B cell (primary cell): Measurements from ENCODE around the gene COG1. TPM values are rescaled to one million over a fixed set of nuclear protein-coding genes. Genes with fewer than 3 reads are reported as not detected.

Source experiments
- ATAC-seq: fragments of 200-7000 bp; cut with Tn5 transposase; one replicate; pipeline ENCODE4 v1.10.0; 2021; ENCODE audit warnings: low read depth, mild to moderate bottlenecking, moderate number of reproducible peaks, moderate library complexity
- CTCF ChIA-PET: fragments of 350-600 bp; sonication (Branson Sonifier 250); formaldehyde crosslinking; loops from one replicate; lab custom pipeline; 2021; ENCODE audit warnings: antibody characterized with exemption, inconsistent platforms; lab: Charles Lee
- POLR2A ChIA-PET: fragments of 350-600 bp; sonication (Branson Sonifier 250); formaldehyde crosslinking; loops from one replicate; lab custom pipeline; 2021; ENCODE audit warnings: antibody characterized with exemption; lab: Charles Lee
- DNase-seq: peaks from one replicate; pipeline ENCODE4 v3.0.0; 2013
- H2AFZ ChIP-seq: 2 replicates; pipeline ENCODE4 v1.6.1; 2012; ENCODE audit warnings: mild to moderate bottlenecking, low read depth, low read length; ENCODE audit not compliant: insufficient read depth, poor library complexity, severe bottlenecking
- H3K27ac ChIP-seq, 2 donors: 1 replicate in 1 of 2; 2 replicates in 1 of 2; pipeline ENCODE4 v1.5.1; 2012 to 2013; ENCODE audit warnings: low read length in 2 of 2, mild to moderate bottlenecking in 2 of 2, moderate library complexity in 1 of 2
- H3K27me3 ChIP-seq, 4 experiments: fragments of 200-600 bp in 1 of 4; sonication (generic) in 1 of 4; replicated peaks in 1 of 4; 1 replicate in 2 of 4; 2 replicates in 2 of 4; pipeline versions ENCODE4 v1.6.1 to v1.7.0; 2013 to 2016; ENCODE audit warnings: low read length in 3 of 4, mild to moderate bottlenecking in 2 of 4, mixed read lengths in 1 of 4, moderate library complexity in 1 of 4; ENCODE audit not compliant: insufficient read depth in 4 of 4, control insufficient read depth in 3 of 4; ENCODE audit errors: control extremely low read depth in 1 of 4
- H3K36me3 ChIP-seq, 2 experiments: replicated peaks in 1 of 2; 1 replicate in 1 of 2; 2 replicates in 1 of 2; pipeline versions ENCODE4 v1.6.1 to v1.7.1; 2013; ENCODE audit warnings: low read length in 1 of 2; ENCODE audit not compliant: insufficient read depth in 2 of 2, control insufficient read depth in 1 of 2; ENCODE audit errors: control extremely low read depth in 1 of 2, extremely low read depth in 1 of 2
- H3K4me1 ChIP-seq, 2 donors: fragments of 200-600 bp in 1 of 2; sonication (generic) in 1 of 2; 1 replicate in 1 of 2; 2 replicates in 1 of 2; pipeline versions ENCODE4 v1.5.1 to v1.6.1; 2013 to 2017; ENCODE audit warnings: low read length in 2 of 2; ENCODE audit not compliant: control insufficient read depth in 2 of 2, insufficient read depth in 2 of 2
- H3K4me2 ChIP-seq: replicated peaks from 2 replicates; pipeline ENCODE3; 2012; ENCODE audit warnings: mild to moderate bottlenecking, low read depth, low read length; ENCODE audit not compliant: poor library complexity, severe bottlenecking
- H3K4me3 ChIP-seq, 5 experiments: fragments of 200-600 bp in 1 of 5; sonication (generic) in 1 of 5; 1 replicate in 3 of 5; 2 replicates in 2 of 5; pipeline versions ENCODE4 v1.5.1 to v1.7.0; 2011 to 2016; ENCODE audit warnings: low read length in 4 of 5, mild to moderate bottlenecking in 4 of 5, low read depth in 2 of 5, control low read depth in 1 of 5, moderate library complexity in 1 of 5; ENCODE audit not compliant: insufficient read depth in 1 of 5; ENCODE audit errors: control extremely low read depth in 1 of 5, extremely low read depth in 1 of 5
- H3K79me2 ChIP-seq: fragments of 200-600 bp; sonication (generic); one replicate; pipeline ENCODE4 v1.6.0; 2016; ENCODE audit warnings: low read length; ENCODE audit not compliant: control insufficient read depth, insufficient read depth
- H3K9ac ChIP-seq: fragments of 200-600 bp; sonication (generic); 2 replicates; pipeline ENCODE4 v1.6.1; 2017; ENCODE audit warnings: mild to moderate bottlenecking, low read length, moderate library complexity
- H3K9me3 ChIP-seq, 3 donors: one replicate each; pipeline versions ENCODE4 v1.6.1 to v1.7.1; 2013; ENCODE audit warnings: low read length in 2 of 3; ENCODE audit not compliant: control insufficient read depth in 2 of 3, insufficient read depth in 1 of 3; ENCODE audit errors: control extremely low read depth in 1 of 3
- H4K20me1 ChIP-seq: 2 replicates; pipeline ENCODE4 v1.6.0; 2012; ENCODE audit warnings: mild to moderate bottlenecking, low read length; ENCODE audit not compliant: insufficient read depth, control insufficient read depth, poor library complexity, severe bottlenecking
- H3K27ac Mint-ChIP-seq: one replicate; pipeline ENCODE4 v1.8.0; 2021; ENCODE audit warnings: mixed read lengths
- H3K27me3 Mint-ChIP-seq: one replicate; pipeline ENCODE4 v1.8.0; 2021; ENCODE audit warnings: mixed read lengths
- H3K4me1 Mint-ChIP-seq: one replicate; pipeline ENCODE4 v1.8.0; 2021; ENCODE audit warnings: mixed read lengths
- H3K4me3 Mint-ChIP-seq: one replicate; pipeline ENCODE4 v1.8.0; 2021; ENCODE audit warnings: mixed read lengths
- H3K9me3 Mint-ChIP-seq: one replicate; pipeline ENCODE4 v1.8.0; 2022; ENCODE audit warnings: mixed read lengths; ENCODE audit not compliant: insufficient read depth
- CTCF ChIP-seq: fragments of 200-600 bp; IDR thresholded peaks from one replicate; pipeline ENCODE4 v1.8.0; 2022; ENCODE audit warnings: antibody characterized with exemption, mild to moderate bottlenecking
- EZH2 ChIP-seq: IDR thresholded peaks from 2 replicates; pipeline ENCODE4 v1.6.1; 2012; ENCODE audit warnings: borderline replicate concordance, low read depth, mild to moderate bottlenecking, moderate library complexity, low read length; ENCODE audit not compliant: insufficient read depth, poor library complexity, severe bottlenecking
- WGBS: methylation state at CpG from one replicate; pipeline ENCODE4 v1.1.5; 2013; ENCODE audit warnings: missing lambda C conversion rate; ENCODE audit not compliant: insufficient coverage; 5-methylcytosine and 5-hydroxymethylcytosine counted together
- intact Hi-C: fragments of 100-400 bp; cut with micrococcal nuclease; formaldehyde crosslinking; loops from one replicate; pipeline ENCODE4 v1.10.0; 2022
- polyA plus RNA-seq: library from polyadenylated mRNA; depleted of rRNA; stranded (reverse); fragments of >200 nt; gene quantifications from 2 replicates; pipeline ENCODE4 v1.2.3, GENCODE V29; 2012
- total RNA-seq, 2 donors: library from RNA; stranded (reverse); fragments of 120-200 nt in 1 of 2; gene quantifications; 1 replicate in 1 of 2; 2 replicates in 1 of 2; pipeline versions ENCODE4 v1.2.3 to v1.2.4, GENCODE V29; 2013 to 2022

COG1 gene
- total and polyA plus RNA-seq, 2 donors (not counting 1 experiment from before 2014, with no cell fraction given) = 39.1 to 72.8 TPM

- ATAC-seq (no peak), DNase-seq (no peak)
- Mint-ChIP-seq H3K4me1 (peaks cover 19% of the 10 kb centered on the region), H3K27ac (no peak overlapping the region), H3K27me3 (no peaks in the 10 kb centered on the region), H3K9me3 (no peaks in the 10 kb centered on the region), H3K4me3 (no peak overlapping the region)
- intact Hi-C loops = no loop called here
- Histone ChIP-seq H3K27ac (no peak overlapping the region), H3K4me2 (no peak overlapping the region), H3K4me3 (no peak overlapping the region), H2AFZ (no peak overlapping the region), H4K20me1 (peaks cover 7% of the 10 kb centered on the region), H3K27me3 (no peaks in the 10 kb centered on the region), H3K4me1 (peaks cover 5 to 11% of the 10 kb centered on the region in 2 donors), H3K9ac (no peak overlapping the region), H3K79me2 (peaks cover 22% of the 10 kb centered on the region), H3K36me3 (peaks cover 17 to 57% of the 10 kb centered on the region in 2 experiments), H3K9me3 (no peaks in the 10 kb centered on the region)
- TF ChIP-seq CTCF = no peak
- TF ChIP-seq EZH2 = no peak
- POLR2A ChIA-PET = no interaction called here
- CTCF ChIA-PET = interaction anchor here (0.9 kb wide), 1 partner anchor 10 kb away, joined by 3 read pairs; no protein-coding TSS in a partner anchor
- 95% methylated on average over 3 of the region's 5 CpGs for WGBS
Observed at GRCh38 chr17:73197161-73197560, 4.3 kb downstream of the COG1 start.

- H3K36me3 ChIP-seq = peaks cover 17 to 69% of the 10 kb centered on the region in 2 experiments
- no peak overlapping the region for H2AFZ ChIP-seq
- H4K20me1 ChIP-seq = peaks cover 7% of the 10 kb centered on the region
- ChIA-PET CTCF (interaction anchor here (0.7 kb wide), 1 partner anchor 9 kb away, joined by 3 read pairs; no protein-coding TSS in a partner anchor), POLR2A (no interaction called here)
- peaks cover 17% of the 10 kb centered on the region for H3K79me2 ChIP-seq
- intact Hi-C loops = no loop called here
- H3K4me2 ChIP-seq = no peak overlapping the region
- WGBS = over 99% methylated on average over 9 of the region's 9 CpGs
- H3K9ac ChIP-seq = no peak overlapping the region
- TF ChIP-seq CTCF (no peak), EZH2 (no peak)
- ATAC-seq = no peak
- no peak overlapping the region for H3K27ac Mint-ChIP-seq
- no peak overlapping the region for H3K4me3 Mint-ChIP-seq
- no peak overlapping the region for H3K27ac ChIP-seq
- no peaks in the 10 kb centered on the region for H3K27me3 ChIP-seq
- no peak overlapping the region for H3K4me3 ChIP-seq
- H3K4me1 ChIP-seq = peaks cover 5 to 10% of the 10 kb centered on the region in 2 donors
- H3K9me3 Mint-ChIP-seq = no peaks in the 10 kb centered on the region
- no peak for DNase-seq
- H3K9me3 ChIP-seq = no peaks in the 10 kb centered on the region
- peaks cover 17% of the 10 kb centered on the region for H3K4me1 Mint-ChIP-seq
- H3K27me3 Mint-ChIP-seq = no peaks in the 10 kb centered on the region
Observed at GRCh38 chr17:73198201-73198929, 5.5 kb downstream of the COG1 start.
